SU-DHL-6 (cell line): ENCODE measurements around the gene NCEH1.

Experiments
- EZH2phosphoT487 ChIP-seq: fragments of 200-600 bp; sonication (generic), shearing (Covaris generic); conservative IDR thresholded peaks from 2 replicates; pipeline ENCODE4 v1.6.1; 2018; ENCODE audit warnings: mild to moderate bottlenecking, antibody characterized with exemption, low read length, moderate library complexity, mixed read lengths
- TF ChIP-seq, protein P1 (sequence below): fragments of 200-600 bp; sonication (generic); IDR thresholded peaks from one replicate; pipeline ENCODE4 v1.5.1; 2017; ENCODE audit warnings: antibody characterized with exemption, mild to moderate bottlenecking, low read length, moderate library complexity; ENCODE audit not compliant: insufficient read depth, poor library complexity, severe bottlenecking

DNA sequence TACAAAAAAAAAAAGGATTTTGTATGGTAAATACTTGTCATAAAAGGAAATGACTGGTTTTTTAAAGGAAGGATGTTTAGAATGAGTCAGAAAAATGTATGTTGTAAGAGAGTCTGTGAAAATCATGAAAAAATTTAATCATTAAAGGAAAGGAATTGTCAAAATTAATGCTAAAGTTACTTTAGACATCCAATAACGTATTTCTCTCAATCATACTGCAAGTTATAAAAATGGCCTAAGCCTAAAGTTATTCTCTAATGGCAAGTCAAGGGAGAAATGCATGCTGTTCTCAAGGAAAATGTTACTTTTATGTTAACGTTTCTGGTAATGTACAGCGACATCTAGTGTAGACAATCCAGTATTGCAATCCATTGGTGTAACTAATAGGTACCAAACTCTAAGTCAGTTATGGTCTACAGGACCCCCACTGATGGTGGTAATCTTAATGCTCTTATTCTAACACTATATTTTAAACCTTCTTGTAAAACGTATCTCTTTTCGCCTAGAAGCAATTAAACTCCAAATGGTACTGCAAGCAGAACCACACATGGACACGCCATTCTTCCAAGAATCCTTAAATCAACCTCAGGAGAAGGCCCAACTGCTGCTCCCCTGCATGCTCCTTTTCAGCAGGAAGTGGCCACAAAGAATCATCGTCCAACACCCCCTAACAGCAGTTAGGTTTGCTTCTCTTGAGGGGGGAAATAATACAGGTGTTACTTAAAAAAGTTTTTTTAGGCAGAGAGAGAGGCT, 35.2 kb downstream of the NCEH1 start:
- TF ChIP-seq, protein P1, sequence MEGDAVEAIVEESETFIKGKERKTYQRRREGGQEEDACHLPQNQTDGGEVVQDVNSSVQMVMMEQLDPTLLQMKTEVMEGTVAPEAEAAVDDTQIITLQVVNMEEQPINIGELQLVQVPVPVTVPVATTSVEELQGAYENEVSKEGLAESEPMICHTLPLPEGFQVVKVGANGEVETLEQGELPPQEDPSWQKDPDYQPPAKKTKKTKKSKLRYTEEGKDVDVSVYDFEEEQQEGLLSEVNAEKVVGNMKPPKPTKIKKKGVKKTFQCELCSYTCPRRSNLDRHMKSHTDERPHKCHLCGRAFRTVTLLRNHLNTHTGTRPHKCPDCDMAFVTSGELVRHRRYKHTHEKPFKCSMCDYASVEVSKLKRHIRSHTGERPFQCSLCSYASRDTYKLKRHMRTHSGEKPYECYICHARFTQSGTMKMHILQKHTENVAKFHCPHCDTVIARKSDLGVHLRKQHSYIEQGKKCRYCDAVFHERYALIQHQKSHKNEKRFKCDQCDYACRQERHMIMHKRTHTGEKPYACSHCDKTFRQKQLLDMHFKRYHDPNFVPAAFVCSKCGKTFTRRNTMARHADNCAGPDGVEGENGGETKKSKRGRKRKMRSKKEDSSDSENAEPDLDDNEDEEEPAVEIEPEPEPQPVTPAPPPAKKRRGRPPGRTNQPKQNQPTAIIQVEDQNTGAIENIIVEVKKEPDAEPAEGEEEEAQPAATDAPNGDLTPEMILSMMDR: peak; percentile 65
- TF ChIP-seq EZH2phosphoT487: no peak
